ENCODE data around the gene CDH4. TPM values are rescaled to one million over a fixed set of nuclear protein-coding genes. Genes with fewer than 3 reads are reported as not detected.
"Not testable (repeated sequence)": the region's sequence is repeated elsewhere in the genome, so short reads cannot be mapped to it uniquely, and the experiment has no call there.

Gene CDH4
- total RNA-seq, 1 donor from 2014 or later, result not detected

DNA sequence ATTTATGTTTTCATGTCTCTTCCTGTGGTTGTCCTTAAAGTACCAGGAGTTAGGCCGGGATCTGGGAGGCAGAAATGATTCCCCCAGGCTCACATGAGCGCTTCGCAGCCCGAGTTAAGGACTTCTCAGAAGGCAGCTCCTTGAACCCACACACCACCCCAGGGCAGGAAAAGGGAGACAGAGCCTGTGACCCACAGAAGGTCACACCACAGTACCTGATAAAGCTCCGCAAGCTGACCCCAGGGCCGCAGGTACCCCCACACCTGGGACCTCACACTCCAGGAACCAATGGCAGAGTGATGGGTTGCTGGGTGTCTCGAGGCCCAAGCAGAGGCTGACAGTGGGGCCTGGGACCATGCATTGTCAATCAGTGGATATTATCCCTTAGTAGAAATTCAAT is 207.6 kb downstream of the CDH4 start:
- intact Hi-C loops (cut with DNase I), result no loop called here
- DNase-seq (ENCODE audit: low spot score), result no peak

DNA sequence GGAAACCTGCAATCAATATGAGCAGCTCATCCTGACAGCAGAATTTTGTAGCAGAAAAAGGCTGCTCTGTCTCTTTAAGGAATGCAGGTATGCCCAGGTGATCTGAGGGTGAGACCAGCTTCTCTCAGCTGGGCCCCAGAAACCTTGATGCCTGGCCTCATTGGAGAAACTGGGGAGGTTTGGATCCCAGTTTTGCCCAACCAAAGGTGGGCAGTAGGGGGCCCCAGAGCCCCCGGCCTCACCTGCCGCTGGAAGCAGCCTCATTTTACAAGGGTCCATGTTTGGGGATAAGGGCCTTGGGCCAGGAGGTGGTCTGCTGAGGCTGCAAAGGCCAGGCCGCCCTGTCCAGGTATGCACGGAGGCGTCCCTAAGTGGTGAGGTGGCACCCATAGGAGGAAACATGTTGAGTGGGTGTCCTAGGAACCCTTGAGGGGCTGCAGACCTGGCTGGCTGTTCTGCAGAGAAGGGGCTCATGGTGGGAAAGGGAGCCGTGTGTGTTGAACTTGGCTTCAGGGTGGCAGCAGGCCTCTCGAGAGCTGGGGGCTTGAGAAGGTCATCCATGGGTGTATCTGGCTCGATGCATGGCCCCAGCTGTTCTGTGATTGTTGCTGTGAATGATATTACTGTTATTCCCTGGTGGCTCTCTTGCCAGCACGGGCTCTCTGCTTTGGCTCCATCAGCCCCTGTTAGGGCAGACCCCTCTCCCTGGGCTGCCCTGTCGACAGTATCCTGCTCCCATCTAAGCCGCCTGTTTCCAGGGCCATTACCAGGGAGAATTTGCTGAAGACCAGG is 208.4 kb downstream of the CDH4 start:
- no peak for DNase-seq (ENCODE audit: low spot score)
- intact Hi-C loops (cut with DNase I), result no loop called here

DNA sequence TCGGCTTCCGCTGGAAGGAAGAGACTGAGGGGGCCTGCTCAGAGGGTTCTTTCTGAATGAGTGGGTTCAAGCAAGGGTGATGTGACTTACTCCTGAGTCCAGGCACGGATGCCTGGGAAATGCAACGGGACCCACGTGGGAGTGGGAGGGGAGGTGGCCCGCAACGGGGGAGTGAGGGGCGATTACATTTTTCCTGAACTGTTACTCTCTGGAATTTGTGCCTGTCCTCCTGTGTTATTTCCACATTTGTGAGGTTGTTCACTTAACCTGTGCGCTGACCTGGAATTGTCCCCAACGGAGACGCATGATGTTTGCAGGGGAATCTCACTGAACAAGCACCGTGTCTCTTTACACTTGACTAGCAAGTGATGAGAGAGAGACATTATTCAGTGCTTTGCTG is 209.4 kb downstream of the CDH4 start:
- intact Hi-C loops (cut with DNase I), result no loop called here
- DNase-seq (ENCODE audit: low spot score), result no peak

DNA sequence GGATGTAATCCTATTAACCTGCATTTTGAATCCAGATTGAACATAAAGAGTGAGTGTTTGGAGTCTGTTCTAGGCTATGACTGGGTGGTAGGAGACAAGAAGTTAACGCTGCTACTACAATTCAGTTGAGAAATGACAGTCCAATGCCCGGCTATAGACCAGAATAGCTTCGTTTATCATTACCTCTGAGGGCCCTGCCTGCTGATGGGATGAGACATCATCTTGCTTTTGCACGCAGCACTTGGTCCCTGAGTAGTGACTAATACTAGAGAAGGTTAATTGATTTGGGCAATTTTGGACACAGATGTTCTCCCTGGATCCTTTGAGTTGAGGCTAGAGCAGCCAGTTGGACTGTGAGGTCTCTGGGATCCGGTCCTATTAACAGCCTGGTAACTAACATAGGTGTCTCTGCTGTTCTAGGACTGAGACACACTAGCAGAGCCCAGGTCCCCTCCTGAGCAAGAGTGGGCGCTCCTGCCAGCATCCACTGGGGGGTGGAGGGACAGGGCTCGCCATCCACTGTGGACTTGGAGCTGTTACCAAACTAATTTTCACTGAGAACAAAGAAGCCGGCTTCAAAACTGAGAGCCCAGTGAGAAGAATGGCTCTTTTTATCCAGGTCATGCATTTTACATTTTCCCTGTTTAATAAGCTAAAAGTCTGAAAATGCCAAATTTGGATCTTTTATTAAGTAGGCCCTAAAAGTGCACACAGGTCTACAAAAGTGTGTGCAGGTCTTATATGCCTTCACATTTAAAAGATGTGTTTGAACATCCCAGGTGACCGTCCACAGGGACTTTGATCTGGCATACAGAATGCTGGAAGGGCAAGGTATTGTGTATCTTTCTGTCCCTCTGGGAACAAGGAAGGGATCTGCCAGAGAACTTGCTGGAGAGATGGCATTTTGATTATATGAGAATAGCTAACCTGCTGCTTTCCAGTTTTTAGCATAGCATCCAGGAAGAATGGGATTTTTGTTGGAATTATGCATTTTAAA is 212.5 kb downstream of the CDH4 start:
- intact Hi-C loops (cut with DNase I), result no loop called here
- no peak for DNase-seq (ENCODE audit: low spot score)

DNA sequence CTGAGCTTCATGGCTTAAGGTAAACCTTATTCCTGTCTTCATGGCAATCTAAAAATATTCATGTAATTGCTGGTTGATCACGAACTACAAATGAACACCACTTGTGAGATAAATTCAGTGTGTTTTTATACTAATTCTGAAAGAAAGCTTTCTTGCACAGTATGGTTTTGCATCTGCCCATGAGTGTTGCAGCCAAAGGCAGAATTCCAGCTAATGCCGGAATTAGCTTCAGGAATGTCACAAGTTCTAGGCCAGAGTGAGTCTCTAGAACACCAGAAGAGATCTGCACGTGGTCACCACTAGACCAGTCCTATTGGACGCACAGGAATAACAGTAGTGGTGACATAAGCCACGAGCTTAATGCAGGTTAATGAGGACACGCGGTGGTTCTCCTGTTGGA is 223.7 kb downstream of the CDH4 start:
- no peak for DNase-seq (ENCODE audit: low spot score)
- intact Hi-C loops (cut with DNase I), result no loop called here

DNA sequence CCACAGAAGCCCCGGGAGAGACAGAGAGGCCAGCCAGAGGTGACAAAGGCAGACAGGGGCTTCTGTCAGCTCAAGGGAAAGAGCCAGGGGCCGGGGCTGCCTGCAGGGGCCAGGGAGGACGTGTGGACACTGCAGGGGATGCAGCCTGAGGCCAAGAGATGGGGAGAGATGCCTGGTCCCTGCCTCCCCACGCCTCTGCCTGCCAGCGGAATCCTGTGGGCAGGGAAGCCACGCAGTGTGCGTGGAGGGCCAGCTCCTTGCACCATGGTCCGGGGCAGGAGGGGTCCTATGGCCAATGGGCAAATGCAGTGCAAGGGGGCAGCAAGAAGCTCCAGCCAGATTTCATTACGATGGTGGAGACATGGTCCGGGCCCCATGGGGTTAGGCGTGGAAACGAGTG is 224.9 kb downstream of the CDH4 start:
- no peak for DNase-seq (ENCODE audit: low spot score)
- intact Hi-C loops (cut with DNase I), result no loop called here

DNA sequence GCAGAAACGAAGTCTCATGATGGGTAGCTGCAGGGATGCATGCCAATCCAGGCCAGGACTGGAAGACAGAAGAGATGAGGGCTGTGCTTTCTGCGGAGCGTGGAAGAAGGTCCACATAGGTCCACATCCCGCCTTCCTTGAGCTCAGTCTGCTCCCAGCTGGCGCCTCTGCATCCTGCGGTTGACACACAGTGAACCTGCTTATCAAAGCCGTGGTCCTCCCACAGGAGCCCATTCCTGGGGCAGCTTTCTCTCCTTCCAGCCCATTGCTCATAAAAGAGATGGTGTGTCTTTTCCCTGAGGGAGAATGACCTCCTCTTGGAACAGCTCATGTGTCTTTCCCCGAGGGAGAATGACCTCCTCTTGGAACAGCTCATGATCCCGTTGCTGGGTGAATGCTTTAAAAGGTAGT is 225.4 kb downstream of the CDH4 start:
- DNase-seq (ENCODE audit: low spot score), result no peak
- intact Hi-C loops (cut with DNase I), result no loop called here

DNA sequence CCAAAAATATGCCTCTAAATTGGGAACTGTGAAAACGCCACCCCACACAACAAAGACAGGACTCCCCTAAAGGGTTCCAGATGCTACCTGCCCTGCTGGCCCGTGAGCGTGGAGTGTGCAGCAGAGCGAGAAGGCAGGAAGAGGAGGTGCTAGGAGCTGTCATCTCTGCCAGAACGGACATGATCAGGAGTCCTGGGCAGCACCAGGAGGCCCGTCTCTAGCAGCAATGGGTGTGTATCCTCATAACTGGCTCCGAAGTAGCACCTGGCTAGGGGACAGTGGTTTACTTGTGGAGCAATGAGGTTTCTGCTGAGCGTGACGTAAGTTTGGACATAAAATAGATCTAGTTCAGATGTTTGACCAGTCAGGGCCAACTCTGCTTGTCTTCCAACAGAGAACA is 226.0 kb downstream of the CDH4 start:
- DNase-seq (ENCODE audit: low spot score), result no peak
- intact Hi-C loops (cut with DNase I), result no loop called here

DNA sequence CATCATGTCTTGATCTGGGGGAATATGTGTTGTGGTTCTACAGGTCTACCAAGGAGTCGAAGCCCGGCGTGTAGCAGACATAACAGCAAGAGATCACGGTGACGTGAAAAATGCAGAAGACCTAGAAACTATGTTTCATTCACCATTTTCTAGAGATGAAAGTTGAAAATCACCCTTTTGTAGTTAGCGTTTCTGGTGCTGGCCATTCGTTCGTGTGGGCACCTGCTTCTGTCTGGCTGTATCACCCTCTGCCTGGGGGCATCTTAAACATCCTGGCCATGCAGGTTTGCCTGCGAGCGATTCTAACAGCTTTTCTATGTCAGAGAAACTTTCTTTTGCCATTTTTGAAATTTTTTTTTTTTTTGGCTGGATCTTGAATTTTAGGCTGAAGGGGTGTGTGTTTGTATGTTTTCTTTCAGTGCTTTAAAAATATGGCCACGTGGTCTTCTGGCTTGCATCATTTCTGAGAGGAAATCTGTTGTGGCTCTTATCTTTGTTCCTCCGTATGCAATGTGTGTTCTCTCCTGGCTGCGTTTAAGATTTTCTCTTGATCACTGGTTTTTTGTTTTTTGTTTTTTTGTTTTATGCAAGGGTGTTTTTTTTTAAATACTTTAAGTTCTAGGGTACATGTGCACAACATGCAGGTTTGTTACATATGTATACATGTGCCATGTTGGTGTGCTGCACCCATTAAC is 226.7 kb downstream of the CDH4 start:
- intact Hi-C loops (cut with DNase I), result no loop called here
- no peak for DNase-seq (ENCODE audit: low spot score)

DNA sequence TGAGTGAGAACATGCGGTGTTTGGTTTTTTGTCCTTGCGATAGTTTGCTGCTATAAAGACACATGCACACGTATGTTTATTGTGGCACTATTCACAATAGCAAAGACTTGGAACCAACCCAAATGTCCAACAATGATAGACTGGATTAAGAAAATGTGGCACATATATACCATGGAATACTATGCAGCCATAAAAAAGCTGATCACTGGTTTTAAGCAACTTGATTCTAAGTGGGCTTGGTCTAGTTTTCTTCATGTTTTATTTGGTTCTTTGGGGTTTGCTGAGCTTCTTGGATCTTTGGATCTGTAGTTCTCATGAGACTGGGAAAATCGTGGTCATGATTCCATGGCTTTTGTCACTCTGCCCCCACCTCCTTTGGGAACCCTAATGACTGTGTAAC is 227.4 kb downstream of the CDH4 start:
- intact Hi-C loops (cut with DNase I); DNase-seq (ENCODE audit: low spot score): not testable (repeated sequence)

DNA sequence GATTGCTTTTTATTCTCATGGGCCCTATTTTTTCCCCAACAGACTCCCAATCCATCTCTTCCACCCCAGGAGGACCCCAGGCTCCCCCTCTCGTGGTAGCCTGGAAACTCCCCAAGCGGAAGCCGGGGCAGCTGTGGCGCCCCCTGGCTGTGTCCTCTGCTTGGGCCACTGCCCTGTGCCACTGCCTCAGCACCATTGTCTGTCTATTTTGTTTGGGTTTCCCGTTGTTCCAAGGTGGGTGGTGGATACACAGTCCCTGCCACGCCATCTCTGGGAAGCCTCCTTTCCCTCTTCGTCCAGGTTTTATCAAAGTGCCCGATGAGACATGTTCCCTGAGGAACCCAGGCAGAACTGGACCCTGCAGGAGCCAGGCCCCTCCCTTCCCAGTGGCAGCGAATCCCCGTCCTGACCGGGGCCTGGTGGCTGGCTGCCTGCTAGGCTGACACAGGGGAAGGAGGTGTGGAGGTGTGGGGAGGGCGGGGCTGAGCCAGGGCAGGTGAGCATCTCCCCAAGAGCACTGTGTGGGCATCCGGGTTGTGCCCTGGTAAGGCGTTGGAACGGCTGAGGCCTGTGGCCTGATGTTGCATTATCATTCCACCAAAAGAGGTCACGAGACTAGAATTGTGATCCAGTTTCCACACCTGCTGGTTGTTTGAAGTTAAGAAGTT is 228.2 kb downstream of the CDH4 start:
- intact Hi-C loops (cut with DNase I), result no loop called here
- DNase-seq (ENCODE audit: low spot score), result peak; percentile 22

DNA sequence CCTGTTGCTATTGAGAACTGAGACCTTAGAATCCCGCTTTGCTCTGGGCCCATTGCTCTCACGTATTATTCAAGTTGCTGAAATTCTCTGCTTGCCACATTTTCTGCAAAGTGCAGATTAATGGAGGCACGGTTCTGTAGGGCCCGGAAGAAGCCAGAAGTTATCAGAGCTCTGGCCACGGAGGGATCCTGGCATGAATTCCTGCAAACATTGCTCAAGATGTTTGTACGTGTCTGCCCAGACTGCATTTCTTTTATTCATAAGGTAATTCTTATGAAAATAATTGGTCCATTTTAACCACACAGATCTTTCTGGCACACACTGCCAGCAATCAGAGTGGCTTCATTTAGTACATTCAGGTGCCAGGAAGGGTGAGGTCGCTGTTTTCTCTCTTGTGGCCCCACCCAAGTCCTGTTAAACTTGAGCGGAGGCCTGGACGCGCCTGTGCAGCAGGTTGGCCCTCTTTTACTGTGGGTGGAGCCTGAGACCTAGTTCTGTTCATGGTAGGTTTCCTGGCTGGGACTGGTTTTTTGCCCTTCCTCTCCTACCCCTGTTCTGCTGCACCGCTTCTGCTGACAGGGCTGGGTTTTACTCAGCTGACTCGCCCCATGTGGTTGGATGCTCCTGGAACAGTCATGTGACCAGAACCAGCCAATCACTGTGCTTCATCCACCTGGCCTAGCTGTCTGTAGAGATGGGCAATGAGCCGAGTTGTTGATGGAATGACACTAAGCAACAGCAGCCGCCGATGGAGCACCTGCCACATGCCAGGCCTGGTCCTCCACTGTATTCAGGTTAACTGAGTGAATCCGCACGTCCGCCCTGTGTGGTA is 230.2 kb downstream of the CDH4 start:
- intact Hi-C loops (cut with DNase I), result no loop called here
- DNase-seq (ENCODE audit: low spot score), result peak; percentile 59

DNA sequence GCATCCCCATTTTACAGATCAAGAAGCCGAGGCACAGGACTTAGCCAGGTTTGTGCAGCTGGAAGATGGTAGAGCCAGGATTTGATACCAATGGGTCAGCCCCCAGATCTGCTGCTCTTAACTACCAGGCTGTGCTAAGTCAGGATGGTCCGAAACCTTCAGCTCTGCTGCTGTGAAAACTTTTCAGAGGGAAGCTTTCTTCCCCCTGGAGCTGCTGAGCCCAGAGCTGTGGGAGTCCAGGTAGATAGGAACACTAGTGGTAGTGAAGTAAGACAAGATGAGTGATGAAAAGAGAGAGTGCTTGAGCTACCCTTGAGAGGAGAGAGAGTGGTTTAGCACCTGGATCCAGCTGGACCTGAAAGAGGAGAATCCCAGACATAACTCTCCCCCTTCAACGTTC is 230.8 kb downstream of the CDH4 start:
- peak; percentile 35 for DNase-seq (ENCODE audit: low spot score)
- intact Hi-C loops (cut with DNase I), result no loop called here

DNA sequence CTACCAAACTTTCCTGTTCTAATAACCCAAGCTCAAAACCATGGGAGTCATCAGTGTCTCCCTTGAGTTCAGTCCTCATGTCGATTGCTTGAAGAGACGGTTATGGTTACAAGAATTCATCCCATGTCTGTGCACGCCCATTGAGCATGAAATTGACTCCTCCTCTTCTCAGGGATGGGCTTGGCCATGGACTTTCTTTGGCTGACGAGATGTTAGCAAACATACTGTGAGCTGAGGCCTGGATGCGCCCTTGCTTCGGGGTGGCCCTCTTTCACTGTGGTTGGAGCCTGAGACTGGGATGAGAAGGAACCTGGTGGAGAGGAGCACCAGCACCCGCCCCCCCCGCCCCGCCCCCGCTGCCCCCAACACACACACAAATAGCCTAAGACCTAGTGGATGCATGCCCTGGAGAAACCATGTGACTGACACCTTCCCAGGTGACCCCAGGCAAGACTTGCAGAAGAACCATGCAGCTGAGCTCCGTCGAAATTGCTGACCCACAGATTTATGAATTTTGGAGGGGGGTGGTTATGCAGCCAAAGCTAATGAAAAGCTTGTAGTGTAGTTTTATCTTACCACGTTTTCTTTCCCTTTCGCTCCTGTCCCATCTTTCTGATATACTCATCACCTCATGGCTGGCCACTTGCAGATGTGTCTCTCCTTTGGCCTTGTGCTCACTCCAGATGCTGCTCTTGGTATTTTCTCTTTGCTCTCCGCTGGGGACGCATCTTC is 231.4 kb downstream of the CDH4 start:
- DNase-seq (ENCODE audit: low spot score), result peak; percentile 31
- intact Hi-C loops (cut with DNase I), result no loop called here

DNA sequence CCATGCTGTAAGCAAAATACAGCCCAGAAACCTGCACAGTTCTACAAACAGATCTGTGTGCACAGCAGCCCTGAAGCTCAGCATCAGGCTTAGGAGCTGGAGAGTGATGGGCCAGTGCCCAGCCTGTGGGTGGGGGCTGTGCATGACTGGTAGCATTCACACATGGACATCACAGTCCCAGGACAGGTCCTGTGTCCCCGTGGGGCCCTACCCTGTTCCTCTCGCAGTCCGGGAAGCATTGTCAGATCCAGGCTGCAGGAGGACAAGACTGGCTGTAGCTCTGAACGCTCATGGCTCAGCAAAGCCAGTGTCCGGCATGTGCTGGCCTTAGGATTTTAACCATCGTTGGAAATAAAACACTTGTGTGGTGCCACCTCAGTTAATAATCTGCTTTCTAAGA is 234.1 kb downstream of the CDH4 start:
- DNase-seq (ENCODE audit: low spot score), result peak; percentile 44
- intact Hi-C loops (cut with DNase I), result no loop called here

DNA sequence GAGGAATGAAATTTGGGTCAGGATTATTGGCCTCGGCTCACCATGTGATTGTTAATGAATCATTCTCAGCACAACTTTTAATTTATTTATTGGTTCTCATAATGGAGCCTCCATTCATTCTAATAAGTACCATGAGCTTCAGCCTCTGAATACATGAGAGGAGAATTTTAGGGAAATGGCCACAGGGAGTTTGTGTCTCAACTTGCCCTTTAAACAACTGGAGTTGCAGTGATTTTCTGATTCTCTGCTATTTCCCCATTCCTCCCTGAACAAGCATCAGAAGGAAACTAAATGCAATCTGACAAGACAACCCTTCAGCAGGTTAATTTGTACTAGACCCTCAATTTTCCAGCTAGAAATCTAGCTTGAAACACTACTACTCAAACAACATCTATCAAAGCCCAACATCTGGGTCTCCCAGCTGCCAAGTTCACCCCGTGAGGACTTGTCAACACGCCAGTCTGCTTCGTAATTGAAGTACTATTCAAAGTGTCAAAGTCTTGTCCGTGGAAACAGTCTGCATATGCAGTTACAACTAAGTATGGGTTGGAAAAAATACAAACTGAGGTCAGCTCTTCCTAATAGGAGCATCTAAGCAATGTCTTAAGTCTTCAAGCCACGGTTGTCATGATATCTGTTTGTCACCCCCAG is 235.4 kb downstream of the CDH4 start:
- intact Hi-C loops (cut with DNase I), result no loop called here
- no peak for DNase-seq (ENCODE audit: low spot score)

DNA sequence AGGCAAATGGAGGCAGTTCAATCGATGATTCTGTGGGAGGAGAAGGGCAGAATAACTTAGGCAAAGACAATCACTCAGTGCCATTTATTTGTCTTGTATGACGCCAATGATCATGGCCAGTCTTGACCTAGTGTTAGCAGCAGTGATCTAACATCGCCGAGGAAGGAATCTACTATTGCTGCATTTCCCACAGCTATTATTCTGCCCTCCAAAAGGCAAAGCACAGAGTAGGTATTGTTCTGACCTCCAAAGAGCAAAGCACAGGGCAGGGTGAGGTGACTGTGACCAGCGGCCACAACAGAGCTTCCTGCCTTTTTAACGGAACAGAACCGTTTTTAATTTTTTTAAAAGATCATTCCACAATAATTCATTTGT is 235.9 kb downstream of the CDH4 start:
- peak; percentile 12 for DNase-seq (ENCODE audit: low spot score)
- intact Hi-C loops (cut with DNase I), result no loop called here

DNA sequence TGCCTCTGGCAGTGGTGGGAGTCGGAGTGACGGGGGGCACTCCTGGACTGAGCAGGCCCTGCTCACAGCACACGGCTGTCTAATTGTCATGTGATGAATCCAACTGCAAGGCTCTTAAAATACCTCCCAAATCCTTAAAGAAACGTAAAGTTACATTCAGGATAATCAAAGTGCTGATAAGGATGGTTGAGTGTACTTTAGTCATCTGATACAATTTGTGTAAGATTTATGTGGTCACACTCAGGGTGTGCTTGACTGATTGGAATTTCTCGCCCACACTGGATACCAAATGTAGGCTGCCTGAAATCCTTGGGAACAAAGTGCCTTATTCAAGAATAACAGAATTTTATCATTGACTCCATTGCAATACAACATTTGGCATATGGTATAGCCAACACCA is 238.7 kb downstream of the CDH4 start:
- intact Hi-C loops (cut with DNase I), result no loop called here
- no peak for DNase-seq (ENCODE audit: low spot score)
